ENCODE measurements around the gene TMTC2.

The TMTC2 gene

DNA sequence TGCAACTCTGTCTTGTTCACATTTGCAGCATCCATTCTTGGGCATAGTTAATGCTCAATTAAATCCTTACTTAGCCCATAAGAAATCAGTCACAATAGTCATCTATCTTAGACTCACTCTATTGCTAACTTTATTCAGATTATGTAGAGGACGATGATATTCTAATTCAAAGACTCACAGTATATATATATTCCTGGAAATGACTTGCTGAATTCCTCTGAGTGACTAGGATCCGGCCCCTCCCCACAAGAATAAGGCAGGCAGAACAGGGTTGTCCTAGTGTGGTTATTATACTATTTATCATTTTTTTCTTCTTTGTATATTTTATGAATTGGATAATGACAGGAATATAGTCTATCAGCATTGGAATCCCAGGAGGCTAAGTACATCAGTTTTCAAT, 275.1 kb downstream of the TMTC2 start:
- DNase-seq: no peak

DNA sequence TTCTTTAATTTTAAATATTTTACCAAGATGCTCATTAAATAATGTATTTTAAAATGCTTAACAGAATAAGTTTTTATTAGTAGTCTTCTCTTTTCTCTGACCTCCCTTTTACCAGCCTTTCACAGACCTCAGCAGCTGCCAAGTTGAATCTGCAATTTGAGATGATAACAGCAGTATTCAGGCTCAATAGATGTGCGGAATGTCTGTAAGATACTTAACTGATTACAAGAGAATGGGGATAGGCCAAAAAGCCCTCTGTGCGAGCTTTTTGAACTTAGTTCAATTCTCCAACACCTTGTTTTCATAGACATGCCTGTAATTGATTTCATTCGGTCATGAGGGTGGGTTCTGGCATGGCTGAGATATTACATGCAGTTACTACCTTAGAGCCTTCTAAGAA, 277.2 kb downstream of the TMTC2 start:
- DNase-seq: no peak

GRCh38 chr12:82964446-82964845, 277.7 kb downstream of the TMTC2 start:
- no peak for DNase-seq

- DNase-seq: no peak
These were observed 279.4 kb downstream of the TMTC2 start for GRCh38 chr12:82966001-82966559.

DNA sequence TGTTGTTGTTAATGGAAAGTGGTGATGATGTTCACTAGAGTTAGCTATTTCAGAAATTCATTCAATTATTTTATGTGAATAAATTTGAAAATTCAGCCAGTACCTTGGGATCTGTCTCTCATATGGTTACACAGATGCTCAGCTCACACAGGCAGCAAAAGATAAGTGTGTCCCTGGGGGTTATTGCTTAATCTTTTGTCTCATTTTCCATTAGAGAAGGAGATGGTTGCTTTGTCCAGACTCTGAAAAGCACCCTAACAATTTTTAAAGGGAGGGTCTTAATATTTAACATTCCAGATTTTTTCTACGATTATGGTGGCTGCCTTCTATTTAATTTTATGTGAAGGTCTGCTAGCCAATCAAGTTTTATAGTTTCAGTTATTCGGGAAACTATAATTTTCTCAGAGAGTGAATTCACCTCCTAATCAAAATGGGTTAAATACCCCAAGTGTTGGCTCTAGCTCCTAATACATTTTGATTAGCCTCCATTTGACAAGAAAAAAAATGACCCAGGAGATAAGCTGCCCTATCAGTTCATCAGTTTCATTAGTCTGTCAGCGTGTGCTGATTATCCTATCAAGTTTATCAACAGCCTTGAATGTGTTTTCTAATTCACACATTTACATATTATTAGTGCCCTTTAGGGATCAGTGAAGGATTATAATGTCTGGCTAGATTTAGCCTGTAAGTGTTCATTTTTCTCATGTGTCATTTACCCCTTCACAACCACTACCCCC, 282.1 kb downstream of the TMTC2 start:
- DNase-seq: no peak

GRCh38 chr12:82970614-82971013, 283.9 kb downstream of the TMTC2 start:
- DNase-seq: no peak

GRCh38 chr12:82971584-82971983, 284.9 kb downstream of the TMTC2 start:
- no peak for DNase-seq

DNA sequence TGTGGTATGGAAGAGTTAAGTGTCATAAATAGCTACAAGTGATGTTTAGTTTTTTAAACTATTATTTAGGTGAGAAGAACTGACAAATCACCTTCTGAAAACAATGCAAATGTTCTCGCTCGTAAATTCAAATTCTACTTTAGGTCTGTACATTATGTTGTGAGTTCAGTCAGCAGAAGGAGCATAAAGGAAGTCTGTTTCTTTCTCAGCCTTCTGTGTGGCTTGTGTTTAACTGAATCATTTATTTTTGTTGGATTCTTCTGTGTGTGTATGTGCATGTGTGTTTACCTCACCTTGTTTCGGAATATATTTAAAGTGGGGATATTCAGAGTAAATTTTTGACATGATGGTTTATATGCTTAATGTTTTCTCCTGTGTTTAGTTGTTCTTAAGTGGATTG, 285.9 kb downstream of the TMTC2 start:
- no peak for DNase-seq

DNA sequence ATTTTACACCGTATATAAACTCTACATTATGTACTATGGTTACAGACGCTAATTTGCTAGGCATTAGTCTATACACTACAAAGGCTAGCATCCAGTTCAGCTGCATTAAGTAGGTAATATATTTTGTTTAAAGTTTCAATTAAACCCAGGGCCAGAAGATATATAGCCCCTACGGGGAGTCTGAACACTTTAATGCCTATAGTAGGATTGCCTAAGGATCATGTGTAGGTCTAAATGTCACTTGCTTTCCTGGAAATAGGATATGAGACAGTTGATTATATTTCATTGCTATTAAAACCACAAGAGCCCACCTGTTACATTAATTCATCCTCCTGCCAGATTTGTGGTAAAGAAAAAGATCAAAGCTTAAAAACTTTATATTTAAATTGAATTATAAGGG, 286.9 kb downstream of the TMTC2 start:
- DNase-seq: no peak

DNA sequence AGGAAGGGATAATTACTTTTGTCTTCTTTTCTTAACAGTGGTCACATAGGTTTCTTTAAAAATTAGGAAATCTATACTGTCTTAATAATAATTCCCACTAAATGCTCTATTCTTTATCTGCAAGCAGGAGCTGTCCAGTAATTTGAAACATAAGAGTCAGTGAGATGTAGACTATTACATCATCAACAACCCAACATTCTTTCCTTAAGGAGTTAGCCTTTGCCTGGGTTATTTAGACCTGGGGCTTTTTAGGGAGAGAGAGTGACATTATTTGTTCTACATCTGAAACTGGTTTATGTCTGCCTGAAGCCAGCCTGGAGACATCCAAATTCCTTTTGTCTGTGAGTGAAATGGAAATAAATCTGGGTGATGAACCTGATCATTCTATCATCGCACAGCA, 294.4 kb downstream of the TMTC2 start:
- no peak for DNase-seq

DNA sequence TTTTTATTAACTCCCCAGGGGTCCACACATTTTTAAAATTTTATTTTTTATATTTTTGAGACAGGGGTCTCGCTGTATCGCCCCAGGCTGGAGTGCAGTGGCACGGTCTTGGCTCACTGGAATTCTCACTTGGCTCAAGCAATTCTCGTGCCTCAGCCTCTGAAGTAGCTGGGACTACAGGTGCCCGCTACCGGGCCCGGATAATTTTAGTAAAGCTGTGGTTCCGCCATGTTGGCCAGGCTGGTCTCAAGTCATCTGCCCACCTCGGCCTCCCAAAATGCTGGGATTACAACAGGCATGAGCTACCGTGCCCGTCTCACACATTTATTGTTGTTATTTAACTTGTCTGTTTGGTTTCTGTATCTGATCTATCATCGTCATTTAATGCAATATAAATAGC, 307.4 kb downstream of the TMTC2 start:
- no peak for DNase-seq

- DNase-seq: no peak
These were observed 309.6 kb downstream of the TMTC2 start for GRCh38 chr12:82996168-82996812.

DNA sequence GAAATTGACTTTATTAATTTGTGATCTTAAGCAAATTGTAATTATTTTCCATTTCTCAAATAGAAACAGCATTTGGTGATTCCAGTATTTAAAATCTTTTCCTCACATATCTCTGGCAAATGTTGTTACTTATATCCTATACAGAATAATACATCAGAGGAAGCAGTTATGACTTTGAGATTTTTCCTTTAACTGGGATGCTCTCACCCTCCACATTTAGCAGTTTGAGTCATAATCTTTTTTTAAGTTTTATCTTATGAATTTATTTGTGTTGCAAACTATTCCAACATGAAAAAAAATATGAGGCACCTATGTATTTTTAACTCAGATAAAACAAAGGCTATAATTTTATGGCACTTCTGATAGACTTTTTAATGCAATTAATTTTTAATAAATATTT, 311.8 kb downstream of the TMTC2 start:
- no peak for DNase-seq

- DNase-seq: no peak
These were observed 316.3 kb downstream of the TMTC2 start for GRCh38 chr12:83003026-83003425.

GRCh38 chr12:83005534-83006197, 319.0 kb downstream of the TMTC2 start:
- DNase-seq: no peak

DNA sequence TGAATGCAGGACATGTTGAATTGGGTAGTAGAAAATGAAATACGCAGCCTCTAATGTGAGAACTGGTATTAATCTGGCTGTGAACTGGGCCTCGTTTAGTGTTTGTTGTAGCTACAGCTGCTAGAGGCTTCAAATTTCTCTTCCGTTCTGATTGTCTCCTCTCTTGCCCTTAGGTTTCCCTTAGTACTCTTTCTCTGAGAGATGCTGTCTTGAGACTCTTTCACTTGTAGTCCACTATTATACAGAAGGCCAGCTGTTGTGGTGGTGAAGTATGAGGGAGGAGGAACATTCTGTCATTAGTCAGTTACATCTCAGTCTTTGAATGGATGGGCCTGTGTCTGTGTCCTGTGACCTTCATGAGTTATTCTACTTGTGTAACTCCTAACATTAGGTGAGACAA, 322.0 kb downstream of the TMTC2 start:
- no peak for DNase-seq

DNA sequence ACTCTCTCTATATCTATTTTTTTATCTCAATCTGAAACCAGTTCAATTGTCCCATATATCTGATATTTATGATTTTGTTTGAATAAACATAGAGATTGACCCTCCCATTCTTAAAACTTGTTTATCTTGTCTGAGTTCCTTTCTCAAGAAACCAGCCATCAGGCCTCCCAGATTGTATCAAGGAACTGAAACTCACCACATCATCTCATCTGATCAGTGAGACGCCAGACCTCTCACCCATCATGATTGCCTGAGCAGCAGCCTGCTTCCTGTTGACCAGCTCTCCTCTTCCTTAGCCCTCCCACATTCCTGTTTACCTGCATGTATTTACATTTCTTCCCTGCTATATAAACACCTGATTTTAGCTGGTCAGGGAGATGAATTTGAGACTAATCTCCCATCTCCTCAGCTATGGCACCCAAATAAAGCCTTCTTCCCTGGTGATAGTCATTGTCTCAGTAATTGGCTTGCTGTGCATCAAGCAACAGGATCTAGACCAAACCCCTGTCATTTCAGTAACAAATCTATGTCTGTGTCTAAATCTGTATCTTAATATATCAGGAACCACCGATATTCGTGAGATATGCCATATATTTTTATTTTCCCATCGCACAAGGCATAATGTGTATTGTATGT, 323.6 kb downstream of the TMTC2 start:
- DNase-seq: no peak

DNA sequence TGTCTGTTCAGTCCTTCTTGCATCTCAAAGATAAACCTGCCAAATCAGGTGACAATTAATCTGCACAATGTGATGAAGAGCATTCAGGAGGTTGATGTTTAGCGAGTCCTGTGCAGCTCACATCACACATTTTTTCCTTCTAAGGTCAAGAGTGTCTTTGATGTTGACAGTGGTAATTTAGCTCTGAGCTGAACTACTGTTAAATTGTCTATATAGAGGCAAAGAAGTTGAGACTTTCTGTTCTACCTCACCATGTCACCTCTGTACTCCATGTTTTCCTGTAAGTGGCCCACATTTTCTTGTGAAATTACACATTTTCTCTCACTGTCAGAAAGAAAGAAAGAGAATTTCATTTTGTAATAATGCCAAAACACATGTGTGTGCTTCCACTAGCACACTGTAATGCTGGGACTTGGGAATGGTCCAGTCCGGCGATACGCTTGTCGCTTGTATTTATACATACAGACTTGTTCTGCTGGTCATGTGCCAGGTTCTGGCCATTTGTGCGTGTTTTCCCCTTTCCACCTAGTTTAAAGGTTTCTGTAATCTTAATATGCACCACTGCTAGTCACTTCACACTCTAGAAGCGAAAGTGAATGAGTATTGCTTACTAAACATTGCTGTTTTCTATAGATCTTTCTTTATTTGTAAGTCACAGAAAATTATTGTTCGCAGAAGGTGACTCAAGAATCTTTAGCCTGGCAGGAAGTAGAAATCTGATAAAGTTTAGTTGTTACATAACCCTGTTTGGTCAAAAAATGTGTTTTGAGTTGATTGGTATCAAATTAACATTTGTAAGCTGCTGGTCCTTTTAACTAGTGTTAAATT, 328.9 kb downstream of the TMTC2 start:
- no peak for DNase-seq

DNA sequence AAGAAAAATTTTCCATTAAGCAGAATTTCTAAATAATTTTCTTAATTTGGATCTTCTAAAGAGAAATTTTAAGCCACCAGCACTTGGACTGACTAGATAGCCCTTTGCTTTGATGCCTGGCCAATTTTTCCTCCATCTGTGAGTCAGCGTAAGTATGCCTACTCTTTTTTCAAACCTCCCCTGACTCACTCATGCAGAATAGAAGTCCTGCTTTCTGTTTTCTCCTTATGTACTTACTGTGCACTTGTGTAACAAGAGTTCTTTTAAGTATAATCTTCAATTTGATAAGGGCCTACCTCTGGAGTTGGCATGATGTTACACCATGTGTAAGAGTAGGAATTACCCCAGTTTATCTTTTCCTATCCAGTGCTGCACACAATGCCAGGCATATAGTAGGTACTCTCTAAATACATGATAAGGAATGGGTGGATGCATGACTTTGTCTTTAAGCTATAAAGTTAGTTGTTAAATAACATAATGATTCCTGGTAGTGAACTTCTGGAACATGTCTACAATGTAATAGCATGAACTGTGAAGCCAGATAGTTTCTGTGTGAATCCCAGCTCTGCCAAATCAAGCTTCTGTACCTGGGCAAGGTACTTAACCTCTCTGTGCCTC, 329.6 kb downstream of the TMTC2 start:
- no peak for DNase-seq

DNA sequence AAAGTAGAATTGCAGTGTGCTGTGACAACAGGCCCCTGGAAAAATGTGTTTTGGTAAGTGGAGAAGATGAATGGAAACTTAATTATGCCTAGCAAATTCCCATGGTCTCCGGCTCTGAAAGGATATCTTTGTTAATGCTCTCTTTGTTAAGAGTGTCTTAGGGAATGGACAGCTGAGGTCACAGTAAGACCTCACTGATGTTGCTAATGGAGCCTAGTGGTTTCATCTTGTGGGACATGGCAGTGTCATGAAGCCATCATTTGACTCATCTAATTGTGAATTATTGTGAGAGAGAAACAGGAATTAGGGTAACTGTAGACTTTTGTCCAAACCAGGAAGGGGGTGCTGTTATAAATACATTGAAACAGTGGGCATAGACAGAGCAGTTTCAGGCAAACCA, 330.3 kb downstream of the TMTC2 start:
- DNase-seq: no peak

GRCh38 chr12:83018088-83018487, 331.4 kb downstream of the TMTC2 start:
- no peak for DNase-seq
